Ectodermal cell (in vitro differentiated cells): ENCODE results near the gene CERS6.
"Not testable (repeated sequence)": the region's sequence is repeated elsewhere in the genome, so short reads cannot be mapped to it uniquely, and the experiment has no call there.

ENCODE experiments used
- H3K27ac ChIP-seq: 2 replicates; pipeline ENCODE4 v1.7.0; 2013; ENCODE audit warnings: mild to moderate bottlenecking, low read depth, low read length; ENCODE audit not compliant: insufficient read depth, poor library complexity, severe bottlenecking
- H3K27me3 ChIP-seq: 2 replicates; pipeline ENCODE4 v1.7.0; 2013; ENCODE audit warnings: mild to moderate bottlenecking, low read length; ENCODE audit not compliant: insufficient read depth, control insufficient read depth, poor library complexity, severe bottlenecking
- H3K36me3 ChIP-seq: one replicate; pipeline ENCODE4 v1.7.0; 2013; ENCODE audit warnings: low read length; ENCODE audit not compliant: control insufficient read depth, insufficient read depth
- H3K4me1 ChIP-seq: one replicate; pipeline ENCODE4 v1.7.0; 2013; ENCODE audit warnings: low read length; ENCODE audit not compliant: control insufficient read depth, insufficient read depth
- H3K4me3 ChIP-seq: 2 replicates; pipeline ENCODE4 v1.7.0; 2013; ENCODE audit warnings: low read depth, low read length, control low read depth; ENCODE audit not compliant: insufficient read depth
- H3K9me3 ChIP-seq: 2 replicates; pipeline ENCODE4 v1.7.0; 2013; ENCODE audit warnings: mild to moderate bottlenecking, low read length, moderate library complexity; ENCODE audit not compliant: control insufficient read depth
- WGBS, 2 experiments: methylation state at CpG; one replicate each; pipeline ENCODE4 v1.1.7; 2013; ENCODE audit warnings: missing lambda C conversion rate in 2 of 2; 5-methylcytosine and 5-hydroxymethylcytosine counted together

Gene CERS6

GRCh38 chr2:168499500-168499899 lies 43.4 kb downstream of the CERS6 start:
- Histone ChIP-seq H3K36me3 (no peaks in the 10 kb centered on the region), H3K27ac (no peak overlapping the region), H3K4me1 (no peaks in the 10 kb centered on the region), H3K4me3 (no peak overlapping the region), H3K9me3 (no peaks in the 10 kb centered on the region), H3K27me3 (no peaks in the 10 kb centered on the region)
- 69 to 71% methylated on average over 4 of the region's 4 CpGs for WGBS, 2 experiments

- Histone ChIP-seq H3K36me3 (no peaks in the 10 kb centered on the region), H3K9me3 (no peaks in the 10 kb centered on the region), H3K27ac (no peak overlapping the region), H3K4me3 (no peak overlapping the region), H3K4me1 (no peaks in the 10 kb centered on the region), H3K27me3 (no peaks in the 10 kb centered on the region)
Measured at GRCh38 chr2:168500516-168500915, 44.4 kb downstream of the CERS6 start.

GRCh38 chr2:168501466-168502065 lies 45.5 kb downstream of the CERS6 start:
- WGBS, 2 experiments, result 95 to 100% methylated on average over 4 of the region's 4 CpGs
- Histone ChIP-seq H3K9me3 (no peaks in the 10 kb centered on the region), H3K4me3 (no peak overlapping the region), H3K36me3 (no peaks in the 10 kb centered on the region), H3K27me3 (no peaks in the 10 kb centered on the region), H3K4me1 (no peaks in the 10 kb centered on the region), H3K27ac (no peak overlapping the region)

- H3K27me3 ChIP-seq, H3K4me1 ChIP-seq, H3K9me3 ChIP-seq, H3K36me3 ChIP-seq, H3K27ac ChIP-seq, H3K4me3 ChIP-seq: not testable (repeated sequence)
- 95 to 96% methylated on average over 2 of the region's 2 CpGs for WGBS, 2 experiments
Measured at GRCh38 chr2:168502852-168503251, 46.8 kb downstream of the CERS6 start.

GRCh38 chr2:168503901-168504300 lies 47.8 kb downstream of the CERS6 start:
- H3K4me1 ChIP-seq, result no peaks in the 10 kb centered on the region
- H3K36me3 ChIP-seq, result no peaks in the 10 kb centered on the region
- H3K27ac ChIP-seq, result no peak overlapping the region
- WGBS, 2 experiments, result 97% methylated on average over 3 of the region's 3 CpGs
- H3K27me3 ChIP-seq, result no peaks in the 10 kb centered on the region
- H3K9me3 ChIP-seq, result no peaks in the 10 kb centered on the region
- H3K4me3 ChIP-seq, result no peak overlapping the region

- no peak overlapping the region for H3K27ac ChIP-seq
- H3K4me3 ChIP-seq, result no peak overlapping the region
- no peaks in the 10 kb centered on the region for H3K36me3 ChIP-seq
- WGBS, 2 experiments, result 93 to 95% methylated on average over 2 of the region's 2 CpGs
- H3K4me1 ChIP-seq, result no peaks in the 10 kb centered on the region
- H3K9me3 ChIP-seq, result no peaks in the 10 kb centered on the region
- H3K27me3 ChIP-seq, result no peaks in the 10 kb centered on the region
Measured at GRCh38 chr2:168504323-168504722, 48.3 kb downstream of the CERS6 start.

- Histone ChIP-seq H3K36me3 (no peaks in the 10 kb centered on the region), H3K27me3 (no peaks in the 10 kb centered on the region), H3K9me3 (no peaks in the 10 kb centered on the region), H3K4me1 (no peaks in the 10 kb centered on the region), H3K4me3 (no peak overlapping the region), H3K27ac (no peak overlapping the region)
- WGBS, 2 experiments, result 95 to 99% methylated on average over 6 of the region's 6 CpGs
Measured at GRCh38 chr2:168510125-168510756, 54.2 kb downstream of the CERS6 start.

- WGBS, 2 experiments, result 90 to 96% methylated on average over 1 of the region's 1 CpG
- Histone ChIP-seq H3K27ac (no peak overlapping the region), H3K27me3 (no peaks in the 10 kb centered on the region), H3K9me3 (no peaks in the 10 kb centered on the region), H3K4me1 (peaks cover 13% of the 10 kb centered on the region), H3K4me3 (no peak overlapping the region), H3K36me3 (no peaks in the 10 kb centered on the region)
Measured at GRCh38 chr2:168514692-168515091, 58.6 kb downstream of the CERS6 start.

GRCh38 chr2:168515502-168515901 lies 59.4 kb downstream of the CERS6 start:
- no peaks in the 10 kb centered on the region for H3K9me3 ChIP-seq
- H3K4me3 ChIP-seq, result no peak overlapping the region
- no peaks in the 10 kb centered on the region for H3K27me3 ChIP-seq
- peaks cover 13% of the 10 kb centered on the region for H3K4me1 ChIP-seq
- H3K36me3 ChIP-seq, result no peaks in the 10 kb centered on the region
- 95% methylated on average over 2 of the region's 2 CpGs for WGBS, 2 experiments
- H3K27ac ChIP-seq, result no peak overlapping the region

GRCh38 chr2:168517816-168518215 lies 61.7 kb downstream of the CERS6 start:
- H3K4me3 ChIP-seq, result no peak overlapping the region
- H3K4me1 ChIP-seq, result peaks cover 15% of the 10 kb centered on the region
- H3K36me3 ChIP-seq, result no peaks in the 10 kb centered on the region
- H3K9me3 ChIP-seq, result no peaks in the 10 kb centered on the region
- 91 to 94% methylated on average over 6 of the region's 7 CpGs for WGBS, 2 experiments
- H3K27ac ChIP-seq, result peak overlapping the region; percentile 47
- H3K27me3 ChIP-seq, result no peaks in the 10 kb centered on the region
